ENCODE data around the gene TOE1. TPM values are rescaled to one million over a fixed set of nuclear protein-coding genes. Genes with fewer than 3 reads are reported as not detected.

The TOE1 gene
- total RNA-seq (2021; ENCODE audit: unreplicated experiment) (11.5 TPM), Bru-seq, nascent RNA (percentile 88 among the genes with signal in this experiment), BruChase-seq, experiment 1, labeled RNA remaining after a 6-hour chase (percentile 73 among the genes with signal in this experiment), BruChase-seq, experiment 2, labeled RNA remaining after a 2-hour chase (percentile 82 among the genes with signal in this experiment)
- polyA plus RNA-seq (2012) = 10.3 and 11.9 TPM in 2 replicates
- long read RNA-seq, transcript TOE1-201 (8 exons, 2,389 nt) = major isoform, 20 of 40 reads
- long read RNA-seq, partial matches to known transcripts = 4 of 40 reads
- long read RNA-seq, other reads (novel, unspliced or antisense) = 16 of 40 reads

GRCh38 chr1:45339789-45340558, at the start of gene TOE1, which contains the start of gene MUTYH:
Gene TOE1, plus strand, starts transcription at chr1:45340170. Its CDS starts 83 bp downstream, at chr1:45340253.
Gene MUTYH, minus strand, starts transcription at chr1:45340440. Its CDS starts 5,935 bp downstream, at chr1:45334505.
- ChIA-PET RAD21 (ENCODE audit: low non-redundant PET in 1 of 2, low total read pairs in 2 of 2, uncharacterized antibody in 2 of 2, unreplicated experiment in 2 of 2) (interaction anchor here (1.5 to 1.7 kb wide), 2 partner anchors 150 to 328 kb away, joined by 4 to 5 read pairs; partner anchors contain the start of genes TESK2 (in 1 of the 2) and UROD (in 1 of the 2)), CTCF (interaction anchor here (0.6 to 1.4 kb wide), 5 partner anchors 36 to 326 kb away, joined by 3 to 7 read pairs (median 4); no protein-coding TSS in a partner anchor), POLR2A (interaction anchor here (0.7 to 2.8 kb wide), 18 partner anchors 9 to 618 kb away, joined by 3 to 13 read pairs (median 6); partner anchors contain the start of genes CCDC163, HPDL, MMACHC and PRDX1)
- Histone ChIP-seq H3K27ac (ENCODE audit: low read depth, low read length) (peak within 1 kb of the TSS; percentile 82), H3K27me3 (ENCODE audit: insufficient read depth, low read length) (no peaks in the 10 kb centered on the region), H3K4me3 (replicated peaks in 1 of 2; ENCODE audit: low read depth in 1 of 2, low read length in 2 of 2) (peak within 1 kb of the TSS; percentile 93 to 94), H3K36me3 (ENCODE audit: control insufficient read depth in 1 of 2, insufficient read depth in 2 of 2, low read length in 2 of 2) (peaks cover 15 to 39% of the 10 kb centered on the region in 2 experiments; a peak in 2 of 4 replicates), H4K20me1 (ENCODE audit: insufficient read depth) (no peaks in the 10 kb centered on the region), H3K9me2 (ENCODE audit: insufficient read depth) (no peaks in the 10 kb centered on the region), H2AFZ (ENCODE audit: low read depth, low read length, poor library complexity, severe bottlenecking) (peak within 1 kb of the TSS; percentile 62), H3K79me2 (ENCODE audit: insufficient read depth, low read length) (peaks cover 43% of the 10 kb centered on the region), H3K9me3 (ENCODE audit: control insufficient read depth in 1 of 2, insufficient read depth in 1 of 2, low read depth in 1 of 2, low read length in 2 of 2) (peaks cover 0 to 3% of the 10 kb centered on the region in 2 experiments; a peak in 1 of 4 replicates), H3K9ac (ENCODE audit: low read length) (peak within 1 kb of the TSS; percentile 95), H3K4me2 (ENCODE audit: low read length) (peak within 1 kb of the TSS; percentile 90), H3K4me1 (ENCODE audit: control insufficient read depth in 1 of 2, insufficient read depth in 2 of 2, low read length in 2 of 2) (peaks cover 21 to 50% of the 10 kb centered on the region in 2 experiments)
- intact Hi-C loops (cut with micrococcal nuclease) = loop anchor here (2.0 to 5.0 kb wide), 3 partner anchors 35 to 328 kb away; partner anchors contain the start of genes HECTD3 and UROD
- ATAC-seq = peak; percentile 90
- BruUV-seq (replicated peaks) = no TSS peak
- DNase-seq (ENCODE audit: low read depth, low spot score) = peak; percentile 79
- TF ChIP-seq ELF1 (IDR thresholded peaks at IDR 0.05; ENCODE audit: borderline replicate concordance, low read depth) (no peak; the same call in 1 of the 2 replicates), ZBTB33 (IDR thresholded peaks at IDR 0.05; ENCODE audit: extremely low read depth, insufficient replicate concordance, low read length) (peak; percentile 68), JUND (IDR thresholded peaks at IDR 0.05) (no peak), CEBPB (IDR thresholded peaks at IDR 0.05; ENCODE audit: low read depth) (no peak), FOSL1 (IDR thresholded peaks at IDR 0.05; ENCODE audit: low read depth) (no peak), TCF7L2 (IDR thresholded peaks at IDR 0.05; ENCODE audit: borderline replicate concordance, extremely low read depth, insufficient read depth, insufficient read length) (peak; percentile 57), EZH2phosphoT487 (IDR thresholded peaks at IDR 0.05; ENCODE audit: borderline replicate concordance) (no peak), MAX (IDR thresholded peaks at IDR 0.05) (peak; percentile 90), ATF3 (IDR thresholded peaks at IDR 0.05) (no peak), CTCF (IDR thresholded peaks at IDR 0.05 in 2 of 3, conservative IDR thresholded peaks at IDR 0.05 in 1 of 3; ENCODE audit: borderline replicate concordance in 1 of 3, insufficient read depth in 1 of 3, low read depth in 2 of 3, low read length in 2 of 3) (no peak), YY1 (IDR thresholded peaks at IDR 0.05; ENCODE audit: extremely low read depth, insufficient replicate concordance, low read depth, low read length) (peak; percentile 84), EZH2 (IDR thresholded peaks at IDR 0.05) (no peak), CBX3 (IDR thresholded peaks at IDR 0.05; ENCODE audit: low read depth) (peak; percentile 58), POLR2A (IDR thresholded peaks at IDR 0.05; ENCODE audit: borderline replicate concordance, extremely low read depth, insufficient read depth, insufficient read length) (peak; percentile 46), ZFX (IDR thresholded peaks at IDR 0.05) (peak; percentile 52; the same call in 1 of the 2 replicates), RAD21 (IDR thresholded peaks at IDR 0.05; ENCODE audit: low read depth) (no peak), SIN3A (IDR thresholded peaks at IDR 0.05; ENCODE audit: low read depth) (peak; percentile 90), POLR2AphosphoS5 (IDR thresholded peaks at IDR 0.05; ENCODE audit: low read depth, low read length) (peak; percentile 87), SP1 (IDR thresholded peaks at IDR 0.05; ENCODE audit: low read depth) (peak; percentile 69)

Measured in HCT116 (cell line).